HepG2 (cell line): Measurements from ENCODE around the gene NMT2. TPM values are rescaled to one million over a fixed set of nuclear protein-coding genes. Genes with fewer than 3 reads are reported as not detected.

Source experiments
- ATAC-seq: fragments of 200-7000 bp; cut with Tn5 transposase; 3 replicates; pipeline ENCODE4 v1.9.1; 2020; ENCODE audit warnings: mild to moderate bottlenecking, moderate library complexity
- BruUV-seq: library from RNA; stranded (reverse); fragments of 400-500 nt; replicated peaks from 2 replicates; lab custom pipeline; 2021; lab: Mats Ljungman, UMichigan
- CTCF ChIA-PET: fragments of 300-600 bp; formaldehyde crosslinking; extraction: SDS; loops from one replicate; lab custom pipeline; 2021; ENCODE audit warnings: low total read pairs, inconsistent platforms, low intra/inter-chr PET ratio; lab: Yijun Ruan, JAX
- POLR2A ChIA-PET: fragments of 350-600 bp; sonication (Branson Sonifier 250); formaldehyde crosslinking; loops from one replicate; lab custom pipeline; 2020; ENCODE audit warnings: antibody characterized with exemption, inconsistent platforms; lab: Yijun Ruan, JAX
- DNase-seq: peaks from one replicate; pipeline ENCODE4 v3.0.0-alpha.2; 2015; ENCODE audit warnings: low spot score
- FAIRE-seq: peaks from 3 replicates; lab custom pipeline; 2011; peaks lifted over from hg19 to GRCh38; lab: Jason Lieb, UNC
- H2AFZ ChIP-seq: one replicate; pipeline ENCODE4 v1.6.1; 2011; ENCODE audit warnings: low read length, inconsistent platforms
- H3K27ac ChIP-seq: fragments of 300-600 bp; 3 replicates; pipeline ENCODE4 v1.8.0; 2011; ENCODE audit warnings: mixed run types, mild to moderate bottlenecking, mixed read lengths, low read length, inconsistent platforms; ENCODE audit not compliant: insufficient read depth; ENCODE audit errors: extremely low read length
- H3K27me3 ChIP-seq, 2 experiments: fragments of 200-600 bp in 1 of 2; 2 replicates in 1 of 2; 3 replicates in 1 of 2; pipeline versions ENCODE4 v1.6.0 to v1.8.0; 2011; ENCODE audit warnings: low read length in 2 of 2, mild to moderate bottlenecking in 2 of 2, moderate library complexity in 2 of 2, inconsistent platforms in 1 of 2; ENCODE audit not compliant: insufficient read depth in 2 of 2, control insufficient read depth in 1 of 2
- H3K36me3 ChIP-seq, 2 experiments: fragments of 200-600 bp in 1 of 2; replicated peaks in 1 of 2; 2 replicates in 1 of 2; 3 replicates in 1 of 2; pipeline versions ENCODE4 v1.5.1 to v1.8.0; 2011; ENCODE audit warnings: low read length in 2 of 2, inconsistent platforms in 1 of 2; ENCODE audit not compliant: insufficient read depth in 2 of 2, control insufficient read depth in 1 of 2
- H3K4me1 ChIP-seq: 2 replicates; pipeline ENCODE4 v1.5.1; 2012; ENCODE audit warnings: low read length, inconsistent platforms; ENCODE audit not compliant: insufficient read depth
- H3K4me2 ChIP-seq: 2 replicates; pipeline ENCODE4 v1.6.0; 2011; ENCODE audit warnings: low read depth, low read length, inconsistent platforms
- H3K4me3 ChIP-seq, 3 experiments: fragments of 200-600 bp in 1 of 3; sonication (generic), shearing (Covaris generic) in 1 of 3; replicated peaks in 1 of 3; 2 replicates each; pipeline ENCODE4 v1.5.1; 2011 to 2016; ENCODE audit warnings: low read length in 3 of 3, inconsistent platforms in 2 of 3, low read depth in 2 of 3, mild to moderate bottlenecking in 2 of 3, control low read depth in 1 of 3, mixed read lengths in 1 of 3; ENCODE audit not compliant: insufficient read depth in 1 of 3
- H3K79me2 ChIP-seq: one replicate; pipeline ENCODE4 v1.6.1; 2011; ENCODE audit warnings: low read length, inconsistent platforms; ENCODE audit not compliant: insufficient read depth
- H3K9ac ChIP-seq: 2 replicates; pipeline ENCODE4 v1.6.0; 2011; ENCODE audit warnings: mild to moderate bottlenecking, low read depth, low read length, inconsistent platforms; ENCODE audit not compliant: insufficient read depth
- H3K9me3 ChIP-seq: 2 replicates; pipeline ENCODE4 v1.5.1; 2012; ENCODE audit warnings: mild to moderate bottlenecking, low read length
- H4K20me1 ChIP-seq: 2 replicates; pipeline ENCODE4 v1.6.0; 2011; ENCODE audit warnings: inconsistent platforms, mild to moderate bottlenecking, low read length, moderate library complexity; ENCODE audit not compliant: insufficient read depth
- CREB1 ChIP-seq, 2 experiments: fragments of 450-650 bp in 1 of 2; IDR thresholded peaks; 2 replicates each; pipeline ENCODE4 v1.6.1; 2016 to 2017; ENCODE audit warnings: control low read depth in 1 of 2, mild to moderate bottlenecking in 1 of 2, missing compliant biosample characterization in 1 of 2, missing genetic modification characterization in 1 of 2
- FOXK2 ChIP-seq: fragments of 450-650 bp; IDR thresholded peaks from 2 replicates; pipeline ENCODE4 v1.6.1; 2016
- MTF2 ChIP-seq: sonication (generic); formaldehyde crosslinking; IDR thresholded peaks from 2 replicates; pipeline ENCODE4 v1.5.0; 2020; ENCODE audit warnings: missing genetic modification reagents, borderline replicate concordance
- RELA ChIP-seq: sonication (generic); formaldehyde crosslinking; IDR thresholded peaks from 2 replicates; pipeline ENCODE4 v1.4.0; 2020; ENCODE audit warnings: missing genetic modification reagents
- ZNF510 ChIP-seq: sonication (generic); formaldehyde crosslinking; IDR thresholded peaks from 2 replicates; pipeline ENCODE4 v1.4.0; 2020; ENCODE audit warnings: low read depth, mild to moderate bottlenecking, missing genetic modification reagents
- WGBS: methylation state at CpG from one replicate; pipeline ENCODE4 v1.1.6; 2017; ENCODE audit warnings: low lambda C conversion rate; 5-methylcytosine and 5-hydroxymethylcytosine counted together
- in situ Hi-C: cut with HindIII; loops from 2 replicates; pipeline ENCODE4 v1.10.0; 2017; ENCODE audit warnings: low pct_unique_long_range_greater_than_20kb; ENCODE audit not compliant: extremely low pct_ligation_motif_present
- intact Hi-C: fragments of 100-400 bp; cut with micrococcal nuclease; formaldehyde crosslinking; loops from one replicate; pipeline ENCODE4 v1.10.0; 2022; ENCODE audit not compliant: unreplicated experiment
- polyA plus RNA-seq, 8 experiments: library from polyadenylated mRNA; depleted of rRNA in 3 of 8; stranded (reverse) in 7 of 8; unstranded in 1 of 8; fragments of >200 nt; fragmentation: Illumina TruSeq in 4 of 8; extraction: Trizol in 4 of 8; gene quantifications; 2 replicates each; pipeline versions ENCODE4 v1.2.1 to v1.2.3, GENCODE V29; 2011 to 2016; ENCODE audit warnings: low read depth in 4 of 8, missing spikeins in 1 of 8, mixed read lengths in 1 of 8; ENCODE audit not compliant: insufficient read depth in 1 of 8
- total RNA-seq, 5 experiments: library from RNA; depleted of rRNA; stranded (reverse); fragments of >200 nt; fragmentation: Illumina TruSeq; extraction: Trizol; gene quantifications; 2 replicates each; pipeline ENCODE4 v1.2.3, GENCODE V29; 2016; ENCODE audit warnings: low read depth in 1 of 5
- TF ChIP-seq, protein P1 (sequence below), 2 experiments: fragments of 450-650 bp in 1 of 2; sonication (generic) in 1 of 2; formaldehyde crosslinking in 1 of 2; IDR thresholded peaks; 2 replicates each; pipeline versions ENCODE4 v1.6.1 to v1.8.0; 2016 to 2022; ENCODE audit warnings: antibody characterized with exemption in 1 of 2, mild to moderate bottlenecking in 1 of 2, missing genetic modification reagents in 1 of 2
- TF ChIP-seq, protein P2 (sequence below): sonication (generic); formaldehyde crosslinking; IDR thresholded peaks from 2 replicates; pipeline ENCODE4 v1.8.1; 2023; ENCODE audit warnings: missing genetic modification reagents, inconsistent platforms, borderline replicate concordance

NMT2 gene
- total and polyA plus RNA-seq, 2 of the 13 experiments (the other 11 are each of a cell fraction or from before 2014, with no cell fraction given): 10.1 to 23.8 TPM

DNA sequence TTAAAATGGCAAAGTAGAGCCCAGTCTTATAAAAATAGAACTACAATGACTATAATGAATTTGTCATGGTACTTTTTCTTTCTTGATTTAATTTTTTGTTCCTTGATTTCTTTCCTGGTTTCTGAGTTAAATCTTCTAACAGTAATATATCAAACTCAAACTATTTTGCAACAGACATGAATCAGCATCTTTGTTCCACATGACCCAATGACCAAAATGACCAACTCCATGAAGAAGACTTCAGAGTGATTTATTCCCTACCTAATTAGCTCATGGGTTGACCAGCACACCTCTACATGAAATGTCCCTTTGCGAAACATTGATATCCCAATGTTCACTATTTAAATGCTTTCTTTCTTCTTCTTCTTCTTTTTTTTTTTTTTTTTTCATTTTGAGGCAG is 30.9 kb downstream of the NMT2 start:
- ChIA-PET POLR2A (interaction anchor here (1.2 to 1.3 kb wide), 2 partner anchors 14 to 31 kb away, joined by 6 read pairs; partner anchors contain the start of gene NMT2), CTCF (no interaction called here)
- no peak overlapping the region for H3K4me3 ChIP-seq
- no peak for FAIRE-seq
- no peak for DNase-seq
- TF ChIP-seq ZNF510 (no peak), RELA (no peak), CREB1 (IDR thresholded peaks at IDR 0.05) (0 out of 2 replicates have a peak, but pooled peaks have one; percentile 15), CREB1 (CRISPR knock-in tag; IDR thresholded peaks at IDR 0.05) (no peak), MTF2 (CRISPR knock-in tag) (no peak), FOXK2 (no peak)
- TF ChIP-seq, protein P1, sequence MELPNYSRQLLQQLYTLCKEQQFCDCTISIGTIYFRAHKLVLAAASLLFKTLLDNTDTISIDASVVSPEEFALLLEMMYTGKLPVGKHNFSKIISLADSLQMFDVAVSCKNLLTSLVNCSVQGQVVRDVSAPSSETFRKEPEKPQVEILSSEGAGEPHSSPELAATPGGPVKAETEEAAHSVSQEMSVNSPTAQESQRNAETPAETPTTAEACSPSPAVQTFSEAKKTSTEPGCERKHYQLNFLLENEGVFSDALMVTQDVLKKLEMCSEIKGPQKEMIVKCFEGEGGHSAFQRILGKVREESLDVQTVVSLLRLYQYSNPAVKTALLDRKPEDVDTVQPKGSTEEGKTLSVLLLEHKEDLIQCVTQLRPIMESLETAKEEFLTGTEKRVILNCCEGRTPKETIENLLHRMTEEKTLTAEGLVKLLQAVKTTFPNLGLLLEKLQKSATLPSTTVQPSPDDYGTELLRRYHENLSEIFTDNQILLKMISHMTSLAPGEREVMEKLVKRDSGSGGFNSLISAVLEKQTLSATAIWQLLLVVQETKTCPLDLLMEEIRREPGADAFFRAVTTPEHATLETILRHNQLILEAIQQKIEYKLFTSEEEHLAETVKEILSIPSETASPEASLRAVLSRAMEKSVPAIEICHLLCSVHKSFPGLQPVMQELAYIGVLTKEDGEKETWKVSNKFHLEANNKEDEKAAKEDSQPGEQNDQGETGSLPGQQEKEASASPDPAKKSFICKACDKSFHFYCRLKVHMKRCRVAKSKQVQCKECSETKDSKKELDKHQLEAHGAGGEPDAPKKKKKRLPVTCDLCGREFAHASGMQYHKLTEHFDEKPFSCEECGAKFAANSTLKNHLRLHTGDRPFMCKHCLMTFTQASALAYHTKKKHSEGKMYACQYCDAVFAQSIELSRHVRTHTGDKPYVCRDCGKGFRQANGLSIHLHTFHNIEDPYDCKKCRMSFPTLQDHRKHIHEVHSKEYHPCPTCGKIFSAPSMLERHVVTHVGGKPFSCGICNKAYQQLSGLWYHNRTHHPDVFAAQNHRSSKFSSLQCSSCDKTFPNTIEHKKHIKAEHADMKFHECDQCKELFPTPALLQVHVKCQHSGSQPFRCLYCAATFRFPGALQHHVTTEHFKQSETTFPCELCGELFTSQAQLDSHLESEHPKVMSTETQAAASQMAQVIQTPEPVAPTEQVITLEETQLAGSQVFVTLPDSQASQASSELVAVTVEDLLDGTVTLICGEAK (IDR thresholded peaks at IDR 0.05): no peak
- TF ChIP-seq, protein P1 (CRISPR knock-in tag; IDR thresholded peaks at IDR 0.05): no peak
- TF ChIP-seq, protein P2, sequence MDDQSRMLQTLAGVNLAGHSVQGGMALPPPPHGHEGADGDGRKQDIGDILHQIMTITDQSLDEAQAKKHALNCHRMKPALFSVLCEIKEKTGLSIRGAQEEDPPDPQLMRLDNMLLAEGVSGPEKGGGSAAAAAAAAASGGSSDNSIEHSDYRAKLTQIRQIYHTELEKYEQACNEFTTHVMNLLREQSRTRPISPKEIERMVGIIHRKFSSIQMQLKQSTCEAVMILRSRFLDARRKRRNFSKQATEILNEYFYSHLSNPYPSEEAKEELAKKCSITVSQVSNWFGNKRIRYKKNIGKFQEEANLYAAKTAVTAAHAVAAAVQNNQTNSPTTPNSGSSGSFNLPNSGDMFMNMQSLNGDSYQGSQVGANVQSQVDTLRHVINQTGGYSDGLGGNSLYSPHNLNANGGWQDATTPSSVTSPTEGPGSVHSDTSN (CRISPR knock-in tag): no peak
- H3K4me1 ChIP-seq: peaks cover 42% of the 10 kb centered on the region
- 94% methylated on average over 1 of the region's 1 CpG for WGBS
- H3K79me2 ChIP-seq: peaks cover 6% of the 10 kb centered on the region
- no peaks in the 10 kb centered on the region for H3K9me3 ChIP-seq
- H2AFZ ChIP-seq: no peak overlapping the region
- peaks cover 13 to 38% of the 10 kb centered on the region in 2 experiments for H3K36me3 ChIP-seq
- intact Hi-C loops: no loop called here
- no peaks in the 10 kb centered on the region for H3K27me3 ChIP-seq
- no peaks in the 10 kb centered on the region for H4K20me1 ChIP-seq
- no TSS peak for BruUV-seq
- no peak overlapping the region for H3K9ac ChIP-seq
- in situ Hi-C loops: no loop called here
- ATAC-seq: no peak
- H3K4me2 ChIP-seq: no peak overlapping the region
- H3K27ac ChIP-seq: peak overlapping the region; percentile 31
